Transverse colon (tissue), 3 donors: Measurements from ENCODE around the gene CD72.
"Not testable (repeated sequence)": the region's sequence is repeated elsewhere in the genome, so short reads cannot be mapped to it uniquely, and the experiment has no call there.

Experiments used
- POLR2A ChIP-seq: fragments of 450-650 bp; IDR thresholded peaks from one replicate; pipeline ENCODE4 v1.6.1; 2016; ENCODE audit warnings: antibody characterized with exemption, mild to moderate bottlenecking, moderate library complexity
- TF ChIP-seq, protein P1 (sequence below), 5 experiments: fragments of 200-600 bp in 3 of 5; fragments of 450-650 bp in 2 of 5; sonication (generic) in 3 of 5; IDR thresholded peaks; 1 replicate in 2 of 5; 2 replicates in 3 of 5; pipeline ENCODE4 v1.5.1; 2016 to 2017; ENCODE audit warnings: antibody characterized with exemption in 5 of 5, inconsistent platforms in 3 of 5, mild to moderate bottlenecking in 2 of 5, moderate library complexity in 1 of 5

DNA sequence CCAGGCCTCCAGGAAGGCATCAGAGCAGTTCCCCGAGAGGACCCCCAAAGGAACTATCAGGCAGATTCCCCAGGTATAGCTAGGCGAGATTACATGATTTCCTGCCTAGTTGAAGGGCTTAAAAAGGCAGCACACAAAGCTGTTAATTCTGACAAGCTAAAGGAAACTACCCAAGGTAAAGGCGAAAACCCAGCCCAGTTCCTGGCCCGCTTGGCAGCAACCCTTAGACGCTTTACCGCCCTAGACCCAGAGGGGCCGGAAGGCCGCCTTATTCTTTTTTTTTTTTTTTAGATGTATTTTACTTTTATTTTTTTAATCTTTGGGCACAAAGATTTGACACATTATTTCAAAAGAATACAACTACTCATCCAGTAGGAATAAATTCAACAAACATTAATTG, 20.5 kb upstream of the CD72 start:
- TF ChIP-seq, protein P1, sequence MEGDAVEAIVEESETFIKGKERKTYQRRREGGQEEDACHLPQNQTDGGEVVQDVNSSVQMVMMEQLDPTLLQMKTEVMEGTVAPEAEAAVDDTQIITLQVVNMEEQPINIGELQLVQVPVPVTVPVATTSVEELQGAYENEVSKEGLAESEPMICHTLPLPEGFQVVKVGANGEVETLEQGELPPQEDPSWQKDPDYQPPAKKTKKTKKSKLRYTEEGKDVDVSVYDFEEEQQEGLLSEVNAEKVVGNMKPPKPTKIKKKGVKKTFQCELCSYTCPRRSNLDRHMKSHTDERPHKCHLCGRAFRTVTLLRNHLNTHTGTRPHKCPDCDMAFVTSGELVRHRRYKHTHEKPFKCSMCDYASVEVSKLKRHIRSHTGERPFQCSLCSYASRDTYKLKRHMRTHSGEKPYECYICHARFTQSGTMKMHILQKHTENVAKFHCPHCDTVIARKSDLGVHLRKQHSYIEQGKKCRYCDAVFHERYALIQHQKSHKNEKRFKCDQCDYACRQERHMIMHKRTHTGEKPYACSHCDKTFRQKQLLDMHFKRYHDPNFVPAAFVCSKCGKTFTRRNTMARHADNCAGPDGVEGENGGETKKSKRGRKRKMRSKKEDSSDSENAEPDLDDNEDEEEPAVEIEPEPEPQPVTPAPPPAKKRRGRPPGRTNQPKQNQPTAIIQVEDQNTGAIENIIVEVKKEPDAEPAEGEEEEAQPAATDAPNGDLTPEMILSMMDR (IDR thresholded peaks at IDR 0.05): not testable (repeated sequence)
- not testable (repeated sequence) for TF ChIP-seq POLR2A
